Upper lobe of left lung (tissue), 4 donors: Measurements from ENCODE around the gene NKPD1.

ENCODE experiments used
- CTCF ChIP-seq, 6 experiments: fragments of 450-650 bp in 4 of 6; fragments of 200-600 bp in 2 of 6; sonication (generic) in 2 of 6; IDR thresholded peaks; one replicate each; pipeline ENCODE4 v1.5.1; 2016 to 2019; ENCODE audit warnings: antibody characterized with exemption in 6 of 6
- POLR2A ChIP-seq, 4 donors: fragments of 450-650 bp; IDR thresholded peaks; one replicate each; pipeline ENCODE4 v1.5.1; 2016 to 2017; ENCODE audit warnings: antibody characterized with exemption in 4 of 4, mild to moderate bottlenecking in 2 of 4

GRCh38 chr19:45164577-45165335 lies 4.0 kb upstream of the NKPD1 start:
- TF ChIP-seq CTCF (IDR thresholded peaks at IDR 0.05): no peak
- no peak for TF ChIP-seq POLR2A (IDR thresholded peaks at IDR 0.05)
